ENCODE measurements around the gene PPM1K. TPM values are rescaled to one million over a fixed set of nuclear protein-coding genes. Genes with fewer than 3 reads are reported as not detected.

The PPM1K gene
- polyA plus RNA-seq (2013, experiment 1 of 2) = 11.3 TPM
- polyA plus RNA-seq (2013, experiment 2 of 2) = 11.1 TPM

GRCh38 chr4:88284439-88285234 is at the start of gene PPM1K:
Gene PPM1K, minus strand, starts transcription at chr4:88284561. Its CDS starts 5,978 bp downstream, at chr4:88278583.
- H2BK12ac ChIP-seq (ENCODE audit: low read length in 2 of 2) = no peak within 1 kb of the TSS
- H3K4ac ChIP-seq (ENCODE audit: low read depth in 1 of 2, low read length in 2 of 2) = peak within 1 kb of the TSS in 1 of 2 experiments; percentile 21
- peak within 1 kb of the TSS; percentile 59 for H2BK5ac ChIP-seq (ENCODE audit: low read depth, low read length, poor library complexity, severe bottlenecking)
- H3K4me3 ChIP-seq (ENCODE audit: insufficient read depth in 1 of 2, low read depth in 1 of 2, low read length in 2 of 2) = peak within 1 kb of the TSS; percentile 82 to 90
- peaks cover 7% of the 10 kb centered on the region for H3K4me1 ChIP-seq (ENCODE audit: control insufficient read depth, insufficient read depth, low read depth, low read length)
- H3K27ac ChIP-seq (ENCODE audit: low read length, poor library complexity, severe bottlenecking) = peak within 1 kb of the TSS; percentile 89
- peak within 1 kb of the TSS; percentile 93 for H4K91ac ChIP-seq (ENCODE audit: low read length)
- H3K23ac ChIP-seq (ENCODE audit: low read length in 2 of 2) = no peak within 1 kb of the TSS
- H3K4me2 ChIP-seq (ENCODE audit: low read length, poor library complexity, severe bottlenecking) = peak within 1 kb of the TSS; percentile 77
- no peaks in the 10 kb centered on the region for H3K27me3 ChIP-seq (ENCODE audit: control insufficient read depth in 1 of 2, insufficient read depth in 1 of 2, low read length in 2 of 2)
- peak within 1 kb of the TSS; percentile 48 to 64 for H3K14ac ChIP-seq (ENCODE audit: low read length in 2 of 2)
- WGBS = 1% methylated on average over 53 of the region's 55 CpGs
- H2AK5ac ChIP-seq (ENCODE audit: low read length, severe bottlenecking) = no peak within 1 kb of the TSS
- peaks cover 6% of the 10 kb centered on the region for H3K79me1 ChIP-seq (replicated peaks; ENCODE audit: low read length, poor library complexity, severe bottlenecking)
- H3K9ac ChIP-seq (ENCODE audit: low read length) = peak within 1 kb of the TSS; percentile 97
- H3K9me3 ChIP-seq (ENCODE audit: control insufficient read depth, low read length) = no peaks in the 10 kb centered on the region
- H2AFZ ChIP-seq (ENCODE audit: low read depth, low read length) = peak within 1 kb of the TSS; percentile 66
- no peak within 1 kb of the TSS for H2BK15ac ChIP-seq (ENCODE audit: low read depth, poor library complexity, severe bottlenecking)
- no peaks in the 10 kb centered on the region for H3K36me3 ChIP-seq (ENCODE audit: control insufficient read depth in 1 of 2, insufficient read depth in 2 of 2, low read depth in 1 of 2, low read length in 2 of 2)
- peak within 1 kb of the TSS; percentile 46 to 59 for H3K18ac ChIP-seq (ENCODE audit: low read depth in 1 of 2, low read length in 2 of 2)
- peak within 1 kb of the TSS; percentile 42 for H2BK120ac ChIP-seq (ENCODE audit: low read depth, low read length)
- peak; percentile 99 for DNase-seq
- H4K8ac ChIP-seq (ENCODE audit: low read length) = peak within 1 kb of the TSS; percentile 84

GRCh38 chr4:88333741-88334405 is 49.5 kb upstream of the PPM1K start:
- H4K8ac ChIP-seq (ENCODE audit: low read length) = no peak overlapping the region
- H3K79me1 ChIP-seq (replicated peaks; ENCODE audit: low read length, poor library complexity, severe bottlenecking) = no peaks in the 10 kb centered on the region
- no peak overlapping the region for H2BK5ac ChIP-seq (ENCODE audit: low read depth, low read length, poor library complexity, severe bottlenecking)
- H2AK5ac ChIP-seq (ENCODE audit: low read length, severe bottlenecking) = no peak overlapping the region
- no peaks in the 10 kb centered on the region for H3K27me3 ChIP-seq (ENCODE audit: control insufficient read depth in 1 of 2, insufficient read depth in 1 of 2, low read length in 2 of 2)
- H3K14ac ChIP-seq (ENCODE audit: low read length in 2 of 2) = no peak overlapping the region
- peak overlapping the region; percentile 42 for H3K9ac ChIP-seq (ENCODE audit: low read length)
- H3K18ac ChIP-seq (ENCODE audit: low read depth in 1 of 2, low read length in 2 of 2) = no peak overlapping the region
- H3K4me3 ChIP-seq (ENCODE audit: insufficient read depth in 1 of 2, low read depth in 1 of 2, low read length in 2 of 2) = peak overlapping the region in 1 of 2 experiments; percentile 35
- peak overlapping the region; percentile 15 to 72 for H2BK12ac ChIP-seq (ENCODE audit: low read length in 2 of 2)
- H3K27ac ChIP-seq (ENCODE audit: low read length, poor library complexity, severe bottlenecking) = no peak overlapping the region
- no peaks in the 10 kb centered on the region for H3K4me1 ChIP-seq (ENCODE audit: control insufficient read depth, insufficient read depth, low read depth, low read length)
- DNase-seq = peak; percentile 29
- no peaks in the 10 kb centered on the region for H3K36me3 ChIP-seq (ENCODE audit: control insufficient read depth in 1 of 2, insufficient read depth in 2 of 2, low read depth in 1 of 2, low read length in 2 of 2)
- H2AFZ ChIP-seq (ENCODE audit: low read depth, low read length) = no peak overlapping the region
- no peak overlapping the region for H3K4me2 ChIP-seq (ENCODE audit: low read length, poor library complexity, severe bottlenecking)
- H2BK15ac ChIP-seq (ENCODE audit: low read depth, poor library complexity, severe bottlenecking) = no peak overlapping the region
- no peak overlapping the region for H3K23ac ChIP-seq (ENCODE audit: low read length in 2 of 2)
- no peak overlapping the region for H2BK120ac ChIP-seq (ENCODE audit: low read depth, low read length)
- no peaks in the 10 kb centered on the region for H3K9me3 ChIP-seq (ENCODE audit: control insufficient read depth, low read length)
- no peak overlapping the region for H4K91ac ChIP-seq (ENCODE audit: low read length)
- WGBS = no CpG with 5 or more reads among the region's 1 CpG
- H3K4ac ChIP-seq (ENCODE audit: low read depth in 1 of 2, low read length in 2 of 2) = no peak overlapping the region

- no peak overlapping the region for H3K14ac ChIP-seq (ENCODE audit: low read length in 2 of 2)
- H3K36me3 ChIP-seq (ENCODE audit: control insufficient read depth in 1 of 2, insufficient read depth in 2 of 2, low read depth in 1 of 2, low read length in 2 of 2) = no peaks in the 10 kb centered on the region
- no peak overlapping the region for H3K27ac ChIP-seq (ENCODE audit: low read length, poor library complexity, severe bottlenecking)
- no peaks in the 10 kb centered on the region for H3K79me1 ChIP-seq (replicated peaks; ENCODE audit: low read length, poor library complexity, severe bottlenecking)
- H2BK5ac ChIP-seq (ENCODE audit: low read depth, low read length, poor library complexity, severe bottlenecking) = no peak overlapping the region
- H4K8ac ChIP-seq (ENCODE audit: low read length) = no peak overlapping the region
- H2AFZ ChIP-seq (ENCODE audit: low read depth, low read length) = no peak overlapping the region
- H2BK15ac ChIP-seq (ENCODE audit: low read depth, poor library complexity, severe bottlenecking) = no peak overlapping the region
- no peaks in the 10 kb centered on the region for H3K4me1 ChIP-seq (ENCODE audit: control insufficient read depth, insufficient read depth, low read depth, low read length)
- no peak overlapping the region for H3K4me2 ChIP-seq (ENCODE audit: low read length, poor library complexity, severe bottlenecking)
- H3K4me3 ChIP-seq (ENCODE audit: insufficient read depth in 1 of 2, low read depth in 1 of 2, low read length in 2 of 2) = no peak overlapping the region
- no peak overlapping the region for H2BK12ac ChIP-seq (ENCODE audit: low read length in 2 of 2)
- H3K18ac ChIP-seq (ENCODE audit: low read depth in 1 of 2, low read length in 2 of 2) = no peak overlapping the region
- H2BK120ac ChIP-seq (ENCODE audit: low read depth, low read length) = no peak overlapping the region
- no peak overlapping the region for H2AK5ac ChIP-seq (ENCODE audit: low read length, severe bottlenecking)
- H3K9ac ChIP-seq (ENCODE audit: low read length) = no peak overlapping the region
- WGBS = 82% methylated on average over 1 of the region's 1 CpG
- H3K4ac ChIP-seq (ENCODE audit: low read depth in 1 of 2, low read length in 2 of 2) = no peak overlapping the region
- DNase-seq = no peak
- H4K91ac ChIP-seq (ENCODE audit: low read length) = no peak overlapping the region
- no peak overlapping the region for H3K23ac ChIP-seq (ENCODE audit: low read length in 2 of 2)
- no peaks in the 10 kb centered on the region for H3K27me3 ChIP-seq (ENCODE audit: control insufficient read depth in 1 of 2, insufficient read depth in 1 of 2, low read length in 2 of 2)
- no peaks in the 10 kb centered on the region for H3K9me3 ChIP-seq (ENCODE audit: control insufficient read depth, low read length)
Measured at GRCh38 chr4:88327665-88328064, 43.3 kb upstream of the PPM1K start.

GRCh38 chr4:88320780-88321373 is 36.5 kb upstream of the PPM1K start:
- Histone ChIP-seq H3K27me3 (ENCODE audit: control insufficient read depth in 1 of 2, insufficient read depth in 1 of 2, low read length in 2 of 2) (no peaks in the 10 kb centered on the region), H2BK15ac (ENCODE audit: low read depth, poor library complexity, severe bottlenecking) (peak overlapping the region; percentile 57), H3K4me2 (ENCODE audit: low read length, poor library complexity, severe bottlenecking) (peak overlapping the region; percentile 59), H3K79me1 (replicated peaks; ENCODE audit: low read length, poor library complexity, severe bottlenecking) (no peaks in the 10 kb centered on the region), H3K14ac (ENCODE audit: low read length in 2 of 2) (peak overlapping the region in 1 of 2 experiments; percentile 22), H3K9ac (ENCODE audit: low read length) (peak overlapping the region; percentile 48), H3K4ac (ENCODE audit: low read depth in 1 of 2, low read length in 2 of 2) (peak overlapping the region in 1 of 2 experiments; percentile 53), H3K4me3 (ENCODE audit: insufficient read depth in 1 of 2, low read depth in 1 of 2, low read length in 2 of 2) (peak overlapping the region in 1 of 2 experiments; percentile 21), H3K36me3 (ENCODE audit: control insufficient read depth in 1 of 2, insufficient read depth in 2 of 2, low read depth in 1 of 2, low read length in 2 of 2) (no peaks in the 10 kb centered on the region), H2BK5ac (ENCODE audit: low read depth, low read length, poor library complexity, severe bottlenecking) (peak overlapping the region; percentile 79), H3K23ac (ENCODE audit: low read length in 2 of 2) (no peak overlapping the region), H3K9me3 (ENCODE audit: control insufficient read depth, low read length) (no peaks in the 10 kb centered on the region), H2AFZ (ENCODE audit: low read depth, low read length) (peak overlapping the region; percentile 86), H2AK5ac (ENCODE audit: low read length, severe bottlenecking) (no peak overlapping the region), H3K27ac (ENCODE audit: low read length, poor library complexity, severe bottlenecking) (peak overlapping the region; percentile 80), H2BK120ac (ENCODE audit: low read depth, low read length) (peak overlapping the region; percentile 64), H4K91ac (ENCODE audit: low read length) (no peak overlapping the region), H3K18ac (ENCODE audit: low read depth in 1 of 2, low read length in 2 of 2) (peak overlapping the region in 1 of 2 experiments; percentile 84), H3K4me1 (ENCODE audit: control insufficient read depth, insufficient read depth, low read depth, low read length) (peaks cover 4% of the 10 kb centered on the region), H4K8ac (ENCODE audit: low read length) (peak overlapping the region; percentile 87), H2BK12ac (ENCODE audit: low read length in 2 of 2) (peak overlapping the region; percentile 5 to 83)
- 55% methylated on average over 4 of the region's 5 CpGs for WGBS
- DNase-seq = peak; percentile 49
